Prostate gland (tissue), 2 donors: ENCODE measurements around the gene DGCR8. TPM values are rescaled to one million over a fixed set of nuclear protein-coding genes. Genes with fewer than 3 reads are reported as not detected.

Experiments used
- DNase-seq: peaks from one replicate; pipeline ENCODE4 v3.0.0-alpha.2; 2019; ENCODE audit warnings: low spot score
- H3K27ac ChIP-seq, 2 donors: fragments of 200-600 bp; sonication (generic); 2 replicates each; pipeline ENCODE4 v1.5.1; 2017 to 2019
- H3K27me3 ChIP-seq: fragments of 200-600 bp; sonication (generic); replicated peaks from 2 replicates; pipeline ENCODE4 v1.5.1; 2019; ENCODE audit not compliant: insufficient read depth
- H3K36me3 ChIP-seq, 2 donors: fragments of 200-600 bp; sonication (generic); 1 replicate in 1 of 2; 2 replicates in 1 of 2; pipeline versions ENCODE4 v1.5.1 to v1.8.1; 2017 to 2019
- H3K4me1 ChIP-seq: fragments of 200-600 bp; sonication (generic); replicated peaks from 2 replicates; pipeline ENCODE4 v1.5.1; 2019
- H3K4me3 ChIP-seq, 2 donors: fragments of 200-600 bp; sonication (generic); 2 replicates each; pipeline ENCODE4 v1.5.1; 2017 to 2019
- H3K9me3 ChIP-seq: fragments of 200-600 bp; sonication (generic); 2 replicates; pipeline ENCODE4 v1.5.1; 2017
- POLR2A ChIP-seq: fragments of 450-650 bp; IDR thresholded peaks from one replicate; pipeline ENCODE4 v1.6.1; 2016; ENCODE audit warnings: antibody characterized with exemption, mild to moderate bottlenecking
- POLR2AphosphoS5 ChIP-seq: sonication (generic); formaldehyde crosslinking; IDR thresholded peaks from one replicate; pipeline ENCODE4 v1.6.1; 2017; ENCODE audit warnings: antibody characterized with exemption
- WGBS: methylation state at CpG from one replicate; pipeline ENCODE4 v1.1.5; 2018; 5-methylcytosine and 5-hydroxymethylcytosine counted together
- intact Hi-C: fragments of 100-400 bp; cut with DNase I; formaldehyde crosslinking; loops from one replicate; pipeline ENCODE4 v1.14.2; 2022
- total RNA-seq, 2 donors: library from RNA; depleted of rRNA; stranded (reverse); fragments of >200 nt; gene quantifications; one replicate each; pipeline ENCODE4 v1.1.0, GENCODE V29; 2016
- TF ChIP-seq, protein P1 (sequence below), 4 experiments: fragments of 200-600 bp in 2 of 4; fragments of 450-650 bp in 2 of 4; sonication (generic) in 2 of 4; IDR thresholded peaks; 1 replicate in 3 of 4; 2 replicates in 1 of 4; pipeline ENCODE4 v1.5.1; 2016 to 2019; ENCODE audit warnings: antibody characterized with exemption in 4 of 4, mild to moderate bottlenecking in 2 of 4, moderate library complexity in 2 of 4

DGCR8 gene
- total RNA-seq, 2 donors from 2014 or later: 20.9 to 47.6 TPM

- intact Hi-C loops: no loop called here
- H3K4me1 ChIP-seq: no peaks in the 10 kb centered on the region
- no peak overlapping the region for H3K4me3 ChIP-seq
- WGBS: 84% methylated on average over 5 of the region's 5 CpGs
- peaks cover 0 to 5% of the 10 kb centered on the region in 2 donors for H3K36me3 ChIP-seq
- no peaks in the 10 kb centered on the region for H3K27me3 ChIP-seq
- no peak for DNase-seq
- no peaks in the 10 kb centered on the region for H3K9me3 ChIP-seq
- H3K27ac ChIP-seq: no peak overlapping the region
- TF ChIP-seq POLR2AphosphoS5 (no peak), POLR2A (no peak)
- TF ChIP-seq, protein P1, sequence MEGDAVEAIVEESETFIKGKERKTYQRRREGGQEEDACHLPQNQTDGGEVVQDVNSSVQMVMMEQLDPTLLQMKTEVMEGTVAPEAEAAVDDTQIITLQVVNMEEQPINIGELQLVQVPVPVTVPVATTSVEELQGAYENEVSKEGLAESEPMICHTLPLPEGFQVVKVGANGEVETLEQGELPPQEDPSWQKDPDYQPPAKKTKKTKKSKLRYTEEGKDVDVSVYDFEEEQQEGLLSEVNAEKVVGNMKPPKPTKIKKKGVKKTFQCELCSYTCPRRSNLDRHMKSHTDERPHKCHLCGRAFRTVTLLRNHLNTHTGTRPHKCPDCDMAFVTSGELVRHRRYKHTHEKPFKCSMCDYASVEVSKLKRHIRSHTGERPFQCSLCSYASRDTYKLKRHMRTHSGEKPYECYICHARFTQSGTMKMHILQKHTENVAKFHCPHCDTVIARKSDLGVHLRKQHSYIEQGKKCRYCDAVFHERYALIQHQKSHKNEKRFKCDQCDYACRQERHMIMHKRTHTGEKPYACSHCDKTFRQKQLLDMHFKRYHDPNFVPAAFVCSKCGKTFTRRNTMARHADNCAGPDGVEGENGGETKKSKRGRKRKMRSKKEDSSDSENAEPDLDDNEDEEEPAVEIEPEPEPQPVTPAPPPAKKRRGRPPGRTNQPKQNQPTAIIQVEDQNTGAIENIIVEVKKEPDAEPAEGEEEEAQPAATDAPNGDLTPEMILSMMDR (IDR thresholded peaks at IDR 0.05): no peak
These were observed 45.9 kb upstream of the DGCR8 start for GRCh38 chr22:20034143-20034542.

GRCh38 chr22:20035375-20036083 is 44.5 kb upstream of the DGCR8 start:
- WGBS: 85% methylated on average over 16 of the region's 16 CpGs
- intact Hi-C loops: no loop called here
- Histone ChIP-seq H3K36me3 (peaks cover 0 to 5% of the 10 kb centered on the region in 2 donors), H3K9me3 (no peaks in the 10 kb centered on the region), H3K4me1 (no peaks in the 10 kb centered on the region), H3K27ac (no peak overlapping the region), H3K4me3 (no peak overlapping the region), H3K27me3 (no peaks in the 10 kb centered on the region)
- no peak for DNase-seq
- TF ChIP-seq, protein P1 (IDR thresholded peaks at IDR 0.05): no peak
- no peak for TF ChIP-seq POLR2AphosphoS5
- no peak for TF ChIP-seq POLR2A

DNA sequence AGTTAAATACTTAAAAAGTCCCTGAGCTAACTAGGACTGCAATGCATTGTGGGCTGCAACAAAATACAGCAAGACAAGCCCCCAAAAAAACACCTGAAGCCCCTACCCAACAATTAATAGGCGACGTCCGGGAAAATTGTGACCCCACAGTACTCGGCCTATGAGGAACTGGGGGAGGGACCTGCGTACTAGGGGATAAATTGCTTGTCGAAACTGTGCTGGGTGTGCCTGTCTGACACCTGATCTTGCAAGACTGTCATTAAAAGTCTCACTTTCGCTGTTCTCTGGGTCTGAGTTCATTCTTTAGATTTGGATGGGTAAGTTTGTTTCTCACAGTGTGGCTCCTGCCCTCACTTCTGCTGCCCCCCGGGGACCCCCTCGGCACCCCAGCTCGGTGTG is 44.0 kb upstream of the DGCR8 start:
- intact Hi-C loops: no loop called here
- Histone ChIP-seq H3K9me3 (no peaks in the 10 kb centered on the region), H3K4me1 (no peaks in the 10 kb centered on the region), H3K4me3 (no peak overlapping the region), H3K27ac (no peak overlapping the region), H3K27me3 (no peaks in the 10 kb centered on the region), H3K36me3 (peaks cover 0 to 5% of the 10 kb centered on the region in 2 donors)
- WGBS: 91% methylated on average over 10 of the region's 10 CpGs
- TF ChIP-seq POLR2A (no peak), POLR2AphosphoS5 (no peak)
- TF ChIP-seq, protein P1 (IDR thresholded peaks at IDR 0.05): no peak
- DNase-seq: no peak

DNA sequence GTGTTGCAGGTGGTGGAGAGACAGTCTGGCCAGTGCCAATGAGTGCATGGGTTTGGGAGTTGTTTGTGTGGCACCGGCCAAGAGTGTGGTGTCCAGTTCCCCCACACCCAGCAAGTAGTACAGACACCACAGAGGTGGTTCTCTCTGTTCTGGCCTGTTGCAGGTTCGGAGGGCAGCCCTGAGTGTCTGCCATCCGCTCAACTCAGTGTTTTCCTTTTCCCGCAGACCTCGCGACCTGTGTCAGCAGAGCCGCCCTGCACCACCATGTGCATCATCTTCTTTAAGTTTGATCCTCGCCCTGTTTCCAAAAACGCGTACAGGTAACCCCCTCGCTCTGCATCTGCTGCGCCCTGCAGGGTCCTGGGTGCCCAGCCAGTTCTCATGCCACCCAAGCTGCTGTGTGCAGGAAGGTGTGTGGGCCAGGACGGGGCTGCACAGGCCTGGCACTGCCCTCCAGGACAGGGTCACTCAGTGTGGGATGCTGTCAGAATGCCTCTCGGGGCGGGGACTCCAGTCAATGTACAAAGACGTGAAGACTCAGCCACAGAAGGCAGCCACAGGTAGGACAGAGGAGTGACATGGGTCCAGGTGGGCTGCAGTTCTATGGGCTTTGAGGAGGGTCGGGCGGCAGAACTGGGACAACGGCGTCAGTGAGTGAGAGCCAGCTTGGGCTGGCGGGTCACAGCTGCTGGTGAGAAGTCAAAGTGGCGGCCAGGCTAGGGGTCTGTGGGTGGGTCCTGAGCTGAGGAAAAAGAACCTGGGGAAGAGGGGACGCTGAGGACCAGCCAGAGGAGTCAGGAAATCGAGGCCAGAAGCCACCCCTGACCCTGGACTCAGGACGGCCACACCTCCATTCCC is 43.3 kb upstream of the DGCR8 start:
- no peak overlapping the region for H3K27ac ChIP-seq
- H3K27me3 ChIP-seq: no peaks in the 10 kb centered on the region
- no peaks in the 10 kb centered on the region for H3K9me3 ChIP-seq
- intact Hi-C loops: no loop called here
- no peak overlapping the region for H3K4me3 ChIP-seq
- H3K36me3 ChIP-seq: peaks cover 0 to 5% of the 10 kb centered on the region in 2 donors
- DNase-seq: no peak
- TF ChIP-seq POLR2A (no peak), POLR2AphosphoS5 (no peak)
- TF ChIP-seq, protein P1 (IDR thresholded peaks at IDR 0.05): no peak
- 95% methylated on average over 25 of the region's 25 CpGs for WGBS
- H3K4me1 ChIP-seq: no peaks in the 10 kb centered on the region
